HG03342 (cell line): ENCODE measurements around the gene TMEM203.
A peak's percentile ranks its signal among the peaks of the same experiment; 100 is the strongest.
"Not testable (repeated sequence)": the region's sequence is repeated elsewhere in the genome, so short reads cannot be mapped to it uniquely, and the experiment has no call there.

Source experiments
- ATAC-seq: cut with Tn5 transposase; IDR thresholded peaks from one replicate; pipeline ENCODE4 v1.9.1; 2021; ENCODE audit warnings: mild to moderate bottlenecking, moderate library complexity; ENCODE audit not compliant: unreplicated experiment

TMEM203 gene

GRCh38 chr9:137205126-137206069, at the start of gene TMEM203, which contains the start of gene NDOR1:
TSS of gene TMEM203 (minus strand) at chr9:137205648. CDS start at chr9:137205414, 234 bp downstream.
TSS of gene NDOR1 (plus strand) at chr9:137205700. CDS start at chr9:137205778, 78 bp downstream.
- peak; percentile 40 for ATAC-seq

GRCh38 chr9:137254624-137255447, 49.4 kb upstream of the TMEM203 start, which contains the start of gene NELFB:
TSS of gene NELFB (plus strand) at chr9:137255327.
- ATAC-seq: peak; percentile 60

- ATAC-seq: no peak
Measured at GRCh38 chr9:137253717-137254623, 48.5 kb upstream of the TMEM203 start.

- no peak for ATAC-seq
Measured at GRCh38 chr9:137252555-137253506, 47.4 kb upstream of the TMEM203 start.

- no peak for ATAC-seq
Measured at GRCh38 chr9:137251490-137252268, 46.2 kb upstream of the TMEM203 start.

GRCh38 chr9:137251194-137251461, 45.7 kb upstream of the TMEM203 start, which contains the start of gene STPG3:
TSS of gene STPG3 (plus strand) at chr9:137251286. CDS start at chr9:137251287, 1 bp downstream.
- ATAC-seq: no peak

- no peak for ATAC-seq
Measured at GRCh38 chr9:137250329-137251193, 45.1 kb upstream of the TMEM203 start.

- no peak for ATAC-seq
Measured at GRCh38 chr9:137247916-137248175, 42.4 kb upstream of the TMEM203 start.

- no peak for ATAC-seq
Measured at GRCh38 chr9:137247135-137247915, 41.9 kb upstream of the TMEM203 start.

- ATAC-seq: no peak
Measured at GRCh38 chr9:137245450-137246421, 40.3 kb upstream of the TMEM203 start.

GRCh38 chr9:137244486-137245449, 39.3 kb upstream of the TMEM203 start:
- no peak for ATAC-seq

GRCh38 chr9:137243626-137244485, 38.4 kb upstream of the TMEM203 start:
- ATAC-seq: no peak

- not testable (repeated sequence) for ATAC-seq
Measured at GRCh38 chr9:137243266-137243625, 37.8 kb upstream of the TMEM203 start.
